Osteoblast (primary cell): ENCODE results near the gene ELMO1. TPM values are rescaled to one million over a fixed set of nuclear protein-coding genes. Genes with fewer than 3 reads are reported as not detected.

Source experiments
- DNase-seq: peaks from one replicate; pipeline ENCODE4 v3.0.0; 2011; ENCODE audit warnings: low spot score, mixed read lengths; ENCODE audit not compliant: insufficient read length; ENCODE audit errors: missing footprints
- H2AFZ ChIP-seq: 2 replicates; pipeline ENCODE4 v1.6.0; 2011; ENCODE audit warnings: mild to moderate bottlenecking, low read length
- H3K27ac ChIP-seq: 2 replicates; pipeline ENCODE4 v1.5.1; 2011; ENCODE audit warnings: mild to moderate bottlenecking, low read depth, low read length, moderate library complexity
- H3K27me3 ChIP-seq: 2 replicates; pipeline ENCODE4 v1.6.0; 2012; ENCODE audit warnings: mild to moderate bottlenecking, control low read depth, inconsistent platforms, low read length, moderate library complexity; ENCODE audit not compliant: insufficient read depth
- H3K36me3 ChIP-seq: 2 replicates; pipeline ENCODE4 v1.5.1; 2011; ENCODE audit warnings: mild to moderate bottlenecking, low read length, control low read depth, moderate library complexity; ENCODE audit not compliant: insufficient read depth
- H3K4me1 ChIP-seq: 2 replicates; pipeline ENCODE4 v1.5.1; 2011; ENCODE audit warnings: mild to moderate bottlenecking, low read length, control low read depth, moderate library complexity; ENCODE audit not compliant: insufficient read depth
- H3K4me2 ChIP-seq: 2 replicates; pipeline ENCODE4 v1.6.0; 2011; ENCODE audit warnings: mild to moderate bottlenecking, low read length; ENCODE audit not compliant: insufficient read depth
- H3K4me3 ChIP-seq: fragments of 200-600 bp; sonication (generic); 3 replicates; pipeline ENCODE4 v1.5.1; 2012; ENCODE audit warnings: mild to moderate bottlenecking, low read length, inconsistent platforms; ENCODE audit not compliant: insufficient read depth
- H3K79me2 ChIP-seq: 2 replicates; pipeline ENCODE4 v1.6.0; 2012; ENCODE audit warnings: mild to moderate bottlenecking, low read length, control low read depth, inconsistent platforms; ENCODE audit not compliant: insufficient read depth
- H3K9me3 ChIP-seq: 2 replicates; pipeline ENCODE4 v1.5.1; 2011; ENCODE audit warnings: low read depth, low read length, control low read depth
- H4K20me1 ChIP-seq: 2 replicates; pipeline ENCODE4 v1.6.0; 2012; ENCODE audit warnings: mild to moderate bottlenecking, low read length, control low read depth; ENCODE audit not compliant: insufficient read depth
- total RNA-seq: library from RNA; depleted of rRNA; stranded (reverse); fragments of >200 nt; gene quantifications from 2 replicates; pipeline ENCODE4 v1.2.3, GENCODE V29; 2012
- TF ChIP-seq, protein P1 (sequence below): IDR thresholded peaks from 2 replicates; pipeline ENCODE4 v1.5.1; 2011; ENCODE audit warnings: mild to moderate bottlenecking, low read depth, low read length, moderate library complexity; ENCODE audit errors: extremely low read depth

ELMO1 gene
- total RNA-seq, 1 donor, result 2.2 TPM

GRCh38 chr7:37432281-37432920 is 16.3 kb downstream of the ELMO1 start:
- no peak overlapping the region for H3K4me3 ChIP-seq
- no peaks in the 10 kb centered on the region for H3K9me3 ChIP-seq
- no peaks in the 10 kb centered on the region for H3K27me3 ChIP-seq
- no peak for DNase-seq
- H3K4me1 ChIP-seq, result no peaks in the 10 kb centered on the region
- no peaks in the 10 kb centered on the region for H4K20me1 ChIP-seq
- no peaks in the 10 kb centered on the region for H3K36me3 ChIP-seq
- no peak overlapping the region for H3K27ac ChIP-seq
- no peaks in the 10 kb centered on the region for H3K79me2 ChIP-seq
- no peak overlapping the region for H2AFZ ChIP-seq
- no peak overlapping the region for H3K4me2 ChIP-seq
- TF ChIP-seq, protein P1, sequence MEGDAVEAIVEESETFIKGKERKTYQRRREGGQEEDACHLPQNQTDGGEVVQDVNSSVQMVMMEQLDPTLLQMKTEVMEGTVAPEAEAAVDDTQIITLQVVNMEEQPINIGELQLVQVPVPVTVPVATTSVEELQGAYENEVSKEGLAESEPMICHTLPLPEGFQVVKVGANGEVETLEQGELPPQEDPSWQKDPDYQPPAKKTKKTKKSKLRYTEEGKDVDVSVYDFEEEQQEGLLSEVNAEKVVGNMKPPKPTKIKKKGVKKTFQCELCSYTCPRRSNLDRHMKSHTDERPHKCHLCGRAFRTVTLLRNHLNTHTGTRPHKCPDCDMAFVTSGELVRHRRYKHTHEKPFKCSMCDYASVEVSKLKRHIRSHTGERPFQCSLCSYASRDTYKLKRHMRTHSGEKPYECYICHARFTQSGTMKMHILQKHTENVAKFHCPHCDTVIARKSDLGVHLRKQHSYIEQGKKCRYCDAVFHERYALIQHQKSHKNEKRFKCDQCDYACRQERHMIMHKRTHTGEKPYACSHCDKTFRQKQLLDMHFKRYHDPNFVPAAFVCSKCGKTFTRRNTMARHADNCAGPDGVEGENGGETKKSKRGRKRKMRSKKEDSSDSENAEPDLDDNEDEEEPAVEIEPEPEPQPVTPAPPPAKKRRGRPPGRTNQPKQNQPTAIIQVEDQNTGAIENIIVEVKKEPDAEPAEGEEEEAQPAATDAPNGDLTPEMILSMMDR, result no peak

DNA sequence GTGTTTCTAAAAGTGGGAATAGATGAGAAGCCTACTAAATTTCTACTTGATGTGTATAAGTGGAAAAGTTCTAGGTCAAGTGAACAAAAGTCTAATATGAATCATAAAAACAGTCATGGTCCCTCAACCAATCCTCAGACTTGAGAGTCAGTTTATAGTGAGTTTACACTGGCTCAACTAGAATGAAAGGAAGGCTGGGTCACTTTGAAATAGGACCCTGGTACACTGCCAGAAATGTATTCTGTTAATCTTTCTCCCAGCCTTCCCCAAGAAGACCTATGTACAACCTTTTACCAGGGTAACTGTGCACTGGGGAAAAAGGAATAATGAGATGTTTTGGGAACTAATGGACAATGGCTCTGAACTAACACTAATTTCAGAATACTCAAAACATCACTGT is 17.3 kb downstream of the ELMO1 start:
- H3K27ac ChIP-seq, result no peak overlapping the region
- no peak overlapping the region for H3K4me3 ChIP-seq
- no peaks in the 10 kb centered on the region for H3K9me3 ChIP-seq
- H3K79me2 ChIP-seq, result no peaks in the 10 kb centered on the region
- no peaks in the 10 kb centered on the region for H4K20me1 ChIP-seq
- no peaks in the 10 kb centered on the region for H3K4me1 ChIP-seq
- H2AFZ ChIP-seq, result no peak overlapping the region
- H3K4me2 ChIP-seq, result no peak overlapping the region
- H3K27me3 ChIP-seq, result no peaks in the 10 kb centered on the region
- H3K36me3 ChIP-seq, result no peaks in the 10 kb centered on the region
- TF ChIP-seq, protein P1, result no peak
- DNase-seq, result no peak

DNA sequence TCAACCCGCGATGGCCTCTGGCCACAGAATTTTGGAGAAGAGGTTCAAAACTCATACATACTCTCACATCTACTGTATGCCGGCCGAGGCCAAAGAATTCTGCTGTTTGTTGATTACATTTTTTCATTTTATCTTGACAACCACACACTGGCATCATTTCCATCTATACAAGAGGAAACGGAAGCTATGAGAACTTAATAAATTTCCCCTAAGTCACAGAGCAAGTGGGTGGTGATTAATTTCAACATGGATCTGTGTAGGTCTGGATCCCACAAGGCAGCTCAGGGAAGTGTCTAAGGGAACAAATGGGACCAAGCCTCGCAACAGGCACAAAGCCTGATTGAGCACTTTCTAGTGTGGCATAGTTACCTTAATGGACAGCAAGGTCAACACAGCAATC is 18.0 kb downstream of the ELMO1 start:
- Histone ChIP-seq H3K4me1 (no peaks in the 10 kb centered on the region), H3K27ac (no peak overlapping the region), H4K20me1 (no peaks in the 10 kb centered on the region), H3K4me3 (no peak overlapping the region), H3K4me2 (no peak overlapping the region), H3K9me3 (no peaks in the 10 kb centered on the region), H3K79me2 (no peaks in the 10 kb centered on the region), H3K36me3 (no peaks in the 10 kb centered on the region), H3K27me3 (no peaks in the 10 kb centered on the region), H2AFZ (no peak overlapping the region)
- TF ChIP-seq, protein P1, result no peak
- DNase-seq, result no peak

- no peaks in the 10 kb centered on the region for H3K9me3 ChIP-seq
- no peak overlapping the region for H3K4me3 ChIP-seq
- H3K27ac ChIP-seq, result no peak overlapping the region
- no peak overlapping the region for H2AFZ ChIP-seq
- H4K20me1 ChIP-seq, result no peaks in the 10 kb centered on the region
- no peaks in the 10 kb centered on the region for H3K79me2 ChIP-seq
- DNase-seq, result no peak
- no peaks in the 10 kb centered on the region for H3K4me1 ChIP-seq
- TF ChIP-seq, protein P1, result no peak
- no peaks in the 10 kb centered on the region for H3K36me3 ChIP-seq
- H3K27me3 ChIP-seq, result no peaks in the 10 kb centered on the region
- H3K4me2 ChIP-seq, result no peak overlapping the region
These were observed 18.5 kb downstream of the ELMO1 start for GRCh38 chr7:37430171-37430570.
